ENCODE measurements around the gene CERKL.

Gene CERKL

GRCh38 chr2:181585732-181586131 lies 71.2 kb downstream of the CERKL start:
- no peaks in the 10 kb centered on the region for H3K36me3 Mint-ChIP-seq (ENCODE audit: low read depth)
- peaks cover 17% of the 10 kb centered on the region for H3K4me1 Mint-ChIP-seq (ENCODE audit: low read depth)
- no peak overlapping the region for H3K4me3 Mint-ChIP-seq
- no peaks in the 10 kb centered on the region for H3K27me3 Mint-ChIP-seq
- H3K27ac Mint-ChIP-seq, result no peak overlapping the region
- DNase-seq, result no peak
- no peaks in the 10 kb centered on the region for H3K9me3 Mint-ChIP-seq

GRCh38 chr2:181581534-181581933 lies 75.4 kb downstream of the CERKL start:
- Mint-ChIP-seq H3K4me1 (ENCODE audit: low read depth) (peaks cover 10% of the 10 kb centered on the region), H3K4me3 (no peak overlapping the region), H3K9me3 (no peaks in the 10 kb centered on the region), H3K27ac (no peak overlapping the region), H3K27me3 (no peaks in the 10 kb centered on the region), H3K36me3 (ENCODE audit: low read depth) (no peaks in the 10 kb centered on the region)
- DNase-seq, result no peak

- no peaks in the 10 kb centered on the region for H3K4me1 Mint-ChIP-seq (ENCODE audit: low read depth)
- H3K27me3 Mint-ChIP-seq, result peaks cover 4% of the 10 kb centered on the region
- DNase-seq, result no peak
- no peaks in the 10 kb centered on the region for H3K9me3 Mint-ChIP-seq
- H3K4me3 Mint-ChIP-seq, result no peak overlapping the region
- no peak overlapping the region for H3K27ac Mint-ChIP-seq
- H3K36me3 Mint-ChIP-seq (ENCODE audit: low read depth), result no peaks in the 10 kb centered on the region
These were observed 78.1 kb downstream of the CERKL start for GRCh38 chr2:181578829-181579228.

GRCh38 chr2:181576431-181576830 lies 80.5 kb downstream of the CERKL start:
- Mint-ChIP-seq H3K27me3 (peaks cover 4% of the 10 kb centered on the region), H3K36me3 (ENCODE audit: low read depth) (no peaks in the 10 kb centered on the region), H3K4me1 (ENCODE audit: low read depth) (no peaks in the 10 kb centered on the region), H3K4me3 (no peak overlapping the region), H3K9me3 (no peaks in the 10 kb centered on the region), H3K27ac (no peak overlapping the region)
- DNase-seq, result no peak

- DNase-seq, result no peak
- Mint-ChIP-seq H3K36me3 (ENCODE audit: low read depth) (no peaks in the 10 kb centered on the region), H3K4me1 (ENCODE audit: low read depth) (peaks cover 2% of the 10 kb centered on the region), H3K4me3 (no peak overlapping the region), H3K27ac (no peak overlapping the region), H3K9me3 (no peaks in the 10 kb centered on the region), H3K27me3 (peaks cover 4% of the 10 kb centered on the region)
These were observed 81.3 kb downstream of the CERKL start for GRCh38 chr2:181575650-181576025.

GRCh38 chr2:181575024-181575649 lies 81.8 kb downstream of the CERKL start:
- Mint-ChIP-seq H3K27me3 (peaks cover 4% of the 10 kb centered on the region), H3K4me3 (no peak overlapping the region), H3K27ac (no peak overlapping the region), H3K4me1 (ENCODE audit: low read depth) (peaks cover 2% of the 10 kb centered on the region), H3K36me3 (ENCODE audit: low read depth) (no peaks in the 10 kb centered on the region), H3K9me3 (no peaks in the 10 kb centered on the region)
- no peak for DNase-seq

GRCh38 chr2:181574321-181574720 lies 82.6 kb downstream of the CERKL start:
- Mint-ChIP-seq H3K4me1 (ENCODE audit: low read depth) (peaks cover 2% of the 10 kb centered on the region), H3K27ac (no peak overlapping the region), H3K9me3 (no peaks in the 10 kb centered on the region), H3K27me3 (peaks cover 4% of the 10 kb centered on the region), H3K4me3 (no peak overlapping the region), H3K36me3 (ENCODE audit: low read depth) (no peaks in the 10 kb centered on the region)
- DNase-seq, result no peak

GRCh38 chr2:181573140-181573736 lies 83.7 kb downstream of the CERKL start:
- Mint-ChIP-seq H3K27ac (no peak overlapping the region), H3K4me3 (no peak overlapping the region), H3K9me3 (no peaks in the 10 kb centered on the region), H3K36me3 (ENCODE audit: low read depth) (no peaks in the 10 kb centered on the region), H3K4me1 (ENCODE audit: low read depth) (peaks cover 2% of the 10 kb centered on the region), H3K27me3 (peaks cover 4% of the 10 kb centered on the region)
- DNase-seq, result no peak

- peaks cover 2% of the 10 kb centered on the region for H3K4me1 Mint-ChIP-seq (ENCODE audit: low read depth)
- H3K27ac Mint-ChIP-seq, result no peak overlapping the region
- H3K4me3 Mint-ChIP-seq, result no peak overlapping the region
- H3K27me3 Mint-ChIP-seq, result peaks cover 4% of the 10 kb centered on the region
- no peaks in the 10 kb centered on the region for H3K9me3 Mint-ChIP-seq
- H3K36me3 Mint-ChIP-seq (ENCODE audit: low read depth), result no peaks in the 10 kb centered on the region
- DNase-seq, result no peak
These were observed 85.9 kb downstream of the CERKL start for GRCh38 chr2:181570833-181571661.

- no peak overlapping the region for H3K4me3 Mint-ChIP-seq
- DNase-seq, result no peak
- H3K9me3 Mint-ChIP-seq, result no peaks in the 10 kb centered on the region
- no peak overlapping the region for H3K27ac Mint-ChIP-seq
- no peaks in the 10 kb centered on the region for H3K36me3 Mint-ChIP-seq (ENCODE audit: low read depth)
- peaks cover 4% of the 10 kb centered on the region for H3K27me3 Mint-ChIP-seq
- H3K4me1 Mint-ChIP-seq (ENCODE audit: low read depth), result peaks cover 2% of the 10 kb centered on the region
These were observed 86.8 kb downstream of the CERKL start for GRCh38 chr2:181570059-181570458.

GRCh38 chr2:181566334-181567032 lies 90.4 kb downstream of the CERKL start:
- no peak overlapping the region for H3K27ac Mint-ChIP-seq
- no peak overlapping the region for H3K4me3 Mint-ChIP-seq
- H3K9me3 Mint-ChIP-seq, result no peaks in the 10 kb centered on the region
- no peaks in the 10 kb centered on the region for H3K27me3 Mint-ChIP-seq
- peaks cover 2% of the 10 kb centered on the region for H3K4me1 Mint-ChIP-seq (ENCODE audit: low read depth)
- H3K36me3 Mint-ChIP-seq (ENCODE audit: low read depth), result no peaks in the 10 kb centered on the region
- DNase-seq, result no peak

GRCh38 chr2:181563101-181563692 lies 93.7 kb downstream of the CERKL start:
- H3K4me3 Mint-ChIP-seq, result no peak overlapping the region
- no peaks in the 10 kb centered on the region for H3K9me3 Mint-ChIP-seq
- no peaks in the 10 kb centered on the region for H3K27me3 Mint-ChIP-seq
- no peaks in the 10 kb centered on the region for H3K4me1 Mint-ChIP-seq (ENCODE audit: low read depth)
- no peaks in the 10 kb centered on the region for H3K36me3 Mint-ChIP-seq (ENCODE audit: low read depth)
- no peak for DNase-seq
- no peak overlapping the region for H3K27ac Mint-ChIP-seq

GRCh38 chr2:181558371-181558770 lies 98.5 kb downstream of the CERKL start:
- Mint-ChIP-seq H3K27ac (no peak overlapping the region), H3K4me3 (no peak overlapping the region)
- DNase-seq, result no peak

GRCh38 chr2:181554061-181554830 lies 102.7 kb downstream of the CERKL start:
- Mint-ChIP-seq H3K27ac (no peak overlapping the region), H3K27me3 (no peaks in the 10 kb centered on the region)
- DNase-seq, result no peak

More at GRCh38 chr2:181558371-181558770, 98.5 kb downstream of the CERKL start:
- no peaks in the 10 kb centered on the region for H3K27me3 Mint-ChIP-seq
- no peaks in the 10 kb centered on the region for H3K36me3 Mint-ChIP-seq (ENCODE audit: low read depth)
- H3K4me1 Mint-ChIP-seq (ENCODE audit: low read depth), result no peaks in the 10 kb centered on the region
- no peaks in the 10 kb centered on the region for H3K9me3 Mint-ChIP-seq

More at GRCh38 chr2:181554061-181554830, 102.7 kb downstream of the CERKL start:
- Mint-ChIP-seq H3K36me3 (ENCODE audit: low read depth) (no peaks in the 10 kb centered on the region), H3K4me3 (no peak overlapping the region), H3K9me3 (no peaks in the 10 kb centered on the region), H3K4me1 (ENCODE audit: low read depth) (no peaks in the 10 kb centered on the region)

All from activated T-cell treated with anti-CD3 and anti-CD28 coated beads, Interleukin-2, amount 50 U/mL, for 24 hours (primary cell).